ENCODE data around the gene MYO1E.

MYO1E gene

GRCh38 chr15:59378855-59379254 lies 6.2 kb upstream of the MYO1E start:
- no peak overlapping the region for H2AFZ ChIP-seq (ENCODE audit: low read depth, low read length, severe bottlenecking)
- H3K4me3 ChIP-seq (ENCODE audit: insufficient read depth, low read length, poor library complexity, severe bottlenecking), result no peak overlapping the region
- peak overlapping the region; percentile 92 for H3K27ac ChIP-seq (ENCODE audit: low read depth, low read length)
- H4K20me1 ChIP-seq (ENCODE audit: low read depth, low read length), result no peaks in the 10 kb centered on the region
- H3K79me2 ChIP-seq (ENCODE audit: insufficient read depth, low read length), result peaks cover 68% of the 10 kb centered on the region
- H3K9me3 ChIP-seq (ENCODE audit: insufficient read depth, low read length), result no peaks in the 10 kb centered on the region
- H3F3A ChIP-seq (ENCODE audit: insufficient read depth), result peaks cover 58% of the 10 kb centered on the region
- H3K9me2 ChIP-seq (replicated peaks; ENCODE audit: insufficient read depth, low read length), result no peaks in the 10 kb centered on the region
- TF ChIP-seq CTCF (IDR thresholded peaks at IDR 0.05; ENCODE audit: insufficient read depth, low read length, poor library complexity, severe bottlenecking), result no peak
- peaks cover 19% of the 10 kb centered on the region for H3K36me3 ChIP-seq (ENCODE audit: low read length)
- H3K9ac ChIP-seq (ENCODE audit: low read length), result no peak overlapping the region
- H3K27me3 ChIP-seq (ENCODE audit: low read length), result no peaks in the 10 kb centered on the region
- peak overlapping the region; percentile 100 for H3K4me2 ChIP-seq (ENCODE audit: low read depth, low read length, poor library complexity, severe bottlenecking)

- H3K36me3 ChIP-seq (ENCODE audit: low read length), result peaks cover 19% of the 10 kb centered on the region
- H3K27me3 ChIP-seq (ENCODE audit: low read length), result no peaks in the 10 kb centered on the region
- peak overlapping the region; percentile 100 for H3K4me2 ChIP-seq (ENCODE audit: low read depth, low read length, poor library complexity, severe bottlenecking)
- H3K9ac ChIP-seq (ENCODE audit: low read length), result peak overlapping the region; percentile 47
- H3K79me2 ChIP-seq (ENCODE audit: insufficient read depth, low read length), result peaks cover 77% of the 10 kb centered on the region
- peak overlapping the region; percentile 92 for H3K27ac ChIP-seq (ENCODE audit: low read depth, low read length)
- H3F3A ChIP-seq (ENCODE audit: insufficient read depth), result peaks cover 58% of the 10 kb centered on the region
- no peak overlapping the region for H3K4me3 ChIP-seq (ENCODE audit: insufficient read depth, low read length, poor library complexity, severe bottlenecking)
- H3K9me2 ChIP-seq (replicated peaks; ENCODE audit: insufficient read depth, low read length), result no peaks in the 10 kb centered on the region
- no peaks in the 10 kb centered on the region for H3K9me3 ChIP-seq (ENCODE audit: insufficient read depth, low read length)
- TF ChIP-seq EZH2phosphoT487 (conservative IDR thresholded peaks at IDR 0.05; ENCODE audit: low read length) (no peak), CTCF (IDR thresholded peaks at IDR 0.05; ENCODE audit: insufficient read depth, low read length, poor library complexity, severe bottlenecking) (no peak)
- H4K20me1 ChIP-seq (ENCODE audit: low read depth, low read length), result no peaks in the 10 kb centered on the region
- no peak overlapping the region for H2AFZ ChIP-seq (ENCODE audit: low read depth, low read length, severe bottlenecking)
These were observed 5.3 kb upstream of the MYO1E start for GRCh38 chr15:59377924-59378323.

- Histone ChIP-seq H3K9me3 (ENCODE audit: insufficient read depth, low read length) (no peaks in the 10 kb centered on the region), H3K79me2 (ENCODE audit: insufficient read depth, low read length) (peaks cover 77% of the 10 kb centered on the region), H3K4me3 (ENCODE audit: insufficient read depth, low read length, poor library complexity, severe bottlenecking) (peak overlapping the region; percentile 40), H4K20me1 (ENCODE audit: low read depth, low read length) (no peaks in the 10 kb centered on the region), H3F3A (ENCODE audit: insufficient read depth) (peaks cover 51% of the 10 kb centered on the region), H3K27me3 (ENCODE audit: low read length) (no peaks in the 10 kb centered on the region), H2AFZ (ENCODE audit: low read depth, low read length, severe bottlenecking) (no peak overlapping the region), H3K9me2 (replicated peaks; ENCODE audit: insufficient read depth, low read length) (no peaks in the 10 kb centered on the region), H3K36me3 (ENCODE audit: low read length) (peaks cover 10% of the 10 kb centered on the region), H3K4me2 (ENCODE audit: low read depth, low read length, poor library complexity, severe bottlenecking) (peak overlapping the region; percentile 100), H3K9ac (ENCODE audit: low read length) (peak overlapping the region; percentile 47), H3K27ac (ENCODE audit: low read depth, low read length) (peak overlapping the region; percentile 92)
- TF ChIP-seq CTCF (IDR thresholded peaks at IDR 0.05; ENCODE audit: insufficient read depth, low read length, poor library complexity, severe bottlenecking) (no peak), EZH2phosphoT487 (conservative IDR thresholded peaks at IDR 0.05; ENCODE audit: low read length) (no peak)
These were observed 4.1 kb upstream of the MYO1E start for GRCh38 chr15:59376733-59377132.
